Stimulated activated CD8-positive, alpha-beta memory T cell treated with anti-CD3 and anti-CD28 coated beads, Interleukin-15, amount 100 ng/mL, for 24 hours (primary cell): ENCODE data around the gene ARHGAP42.

Source experiments
- DNase-seq: peaks from one replicate; pipeline ENCODE4 v3.0.0-alpha.2; 2020; ENCODE audit warnings: low read depth

The ARHGAP42 gene

DNA sequence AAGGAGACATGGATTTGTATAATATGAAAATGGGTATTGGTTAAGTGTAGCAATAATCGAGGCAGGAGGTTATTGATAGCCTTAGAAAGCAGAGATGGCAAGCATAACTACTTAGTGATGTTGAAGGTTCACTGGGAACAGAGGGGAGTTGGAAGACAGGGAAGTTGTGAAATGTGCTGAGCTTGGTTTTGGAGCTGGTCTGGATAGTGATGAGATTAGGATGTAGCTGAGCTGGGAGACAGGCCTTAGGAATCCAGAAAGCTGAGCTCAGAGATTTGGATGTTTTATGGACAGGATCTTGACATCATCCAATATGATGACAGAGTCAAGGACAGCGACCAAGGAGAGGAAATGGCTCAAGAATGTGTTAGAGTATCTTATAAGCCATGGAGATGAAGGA lies 113.1 kb downstream of the ARHGAP42 start:
- no peak for DNase-seq

DNA sequence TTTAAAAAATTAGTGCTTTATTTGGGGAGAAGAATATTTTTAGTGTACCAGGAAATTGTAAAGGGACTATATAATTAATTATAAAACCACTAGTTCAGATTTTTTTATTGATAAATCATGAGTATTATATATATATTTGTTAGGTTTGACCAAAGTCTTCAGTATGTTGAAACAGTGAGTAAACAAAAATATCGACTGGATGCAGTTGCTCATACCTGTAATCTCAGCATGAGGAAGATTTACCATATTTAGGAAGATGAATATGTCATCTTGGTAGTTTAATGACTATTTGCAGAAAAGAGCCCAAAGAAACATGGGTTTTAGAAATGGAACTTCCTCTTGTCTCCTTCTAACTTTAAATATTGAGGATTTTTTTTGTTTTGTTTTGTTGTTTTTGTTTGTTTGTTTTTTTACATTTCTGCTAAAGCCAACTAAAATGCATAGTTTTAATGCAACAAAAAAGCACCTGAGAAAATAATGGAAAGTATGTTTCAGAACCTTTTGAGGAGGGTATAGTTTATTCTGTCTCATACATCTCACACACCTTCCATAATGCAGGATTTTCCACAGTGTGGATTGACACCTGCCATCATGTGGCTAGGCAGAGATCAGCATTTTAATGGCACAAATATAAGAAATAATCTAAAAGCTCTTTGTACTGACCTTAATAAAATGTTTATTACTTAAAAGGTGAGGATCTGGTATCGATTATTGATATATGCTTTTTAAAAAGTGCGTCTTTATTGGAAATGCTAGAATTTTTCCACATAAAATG lies 114.3 kb downstream of the ARHGAP42 start:
- no peak for DNase-seq

DNA sequence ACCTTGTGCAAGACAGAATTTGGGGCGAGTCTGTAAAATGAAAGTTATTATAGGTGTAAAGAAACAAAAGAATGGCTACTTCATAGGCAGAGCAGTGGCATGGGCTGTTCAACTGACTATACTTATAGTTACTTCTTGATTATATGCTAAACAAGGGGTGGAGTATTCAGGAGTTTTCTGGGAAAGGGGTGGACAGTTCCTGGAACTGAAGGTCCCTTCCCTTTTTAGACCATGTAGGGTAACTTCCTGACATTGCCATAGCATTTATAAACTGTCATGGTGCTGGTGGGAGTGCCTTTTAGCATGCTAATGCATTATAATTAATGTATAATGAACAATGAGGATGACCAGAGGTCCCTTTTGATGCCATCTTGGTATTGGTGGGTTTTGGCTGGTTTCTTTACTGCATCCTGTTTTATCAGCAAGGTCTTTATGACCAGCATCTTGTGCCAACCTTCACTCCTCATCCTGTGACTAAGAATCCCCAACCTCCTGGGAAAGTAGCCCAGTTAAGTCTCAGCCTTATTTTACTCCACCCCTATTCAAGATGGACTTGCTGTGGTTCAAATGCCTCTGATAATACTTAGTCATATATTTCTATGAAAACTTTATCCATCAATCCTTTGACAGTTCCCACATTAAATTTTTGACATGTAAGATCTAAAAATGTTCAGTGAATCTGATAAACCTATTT lies 118.6 kb downstream of the ARHGAP42 start:
- no peak for DNase-seq

DNA sequence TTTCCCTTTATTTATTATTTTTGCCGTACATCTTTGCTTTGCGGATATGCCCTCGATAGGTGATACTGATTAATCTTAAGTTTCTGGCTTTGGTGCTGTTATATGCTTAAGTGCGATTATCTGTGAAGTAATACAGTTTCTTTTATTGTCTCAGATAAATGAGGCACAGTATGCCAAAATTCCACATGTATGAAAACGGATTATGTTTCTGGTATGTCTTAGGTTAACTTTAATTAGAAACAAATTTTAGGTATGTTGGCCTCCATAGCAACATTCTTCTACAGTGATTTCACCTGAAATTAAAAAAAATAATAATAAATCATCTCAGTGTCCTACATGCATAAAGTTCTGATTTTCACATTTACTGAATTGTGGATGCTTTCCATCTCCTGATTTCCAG lies 119.2 kb downstream of the ARHGAP42 start:
- DNase-seq, result no peak

DNA sequence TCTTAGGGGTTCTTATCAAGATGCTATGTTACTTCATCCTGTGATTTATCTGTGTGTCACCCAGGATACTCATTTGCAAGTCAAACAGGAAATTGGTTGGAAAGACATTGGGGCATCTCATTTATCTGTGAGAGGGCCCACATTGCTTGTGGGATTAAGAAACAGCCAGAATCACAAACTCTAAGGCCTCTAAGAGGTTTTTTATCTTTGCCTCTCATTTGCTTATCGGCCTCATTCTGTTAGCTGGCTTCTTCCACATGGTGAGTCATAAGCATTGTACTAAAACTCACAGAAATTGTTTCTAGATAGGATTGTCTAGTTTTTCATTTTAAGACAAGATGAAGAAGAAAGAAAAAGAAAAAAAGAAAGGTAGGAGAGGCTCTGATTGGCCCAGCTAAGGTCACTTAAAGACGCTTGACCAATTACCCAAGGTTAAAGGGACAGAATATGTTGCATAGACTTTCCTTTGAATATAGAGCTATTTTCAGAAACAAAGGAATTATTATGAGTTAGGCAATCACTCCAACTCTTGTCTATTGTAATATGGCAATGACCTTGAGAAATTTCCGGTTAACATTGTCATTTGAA lies 121.9 kb downstream of the ARHGAP42 start:
- no peak for DNase-seq

DNA sequence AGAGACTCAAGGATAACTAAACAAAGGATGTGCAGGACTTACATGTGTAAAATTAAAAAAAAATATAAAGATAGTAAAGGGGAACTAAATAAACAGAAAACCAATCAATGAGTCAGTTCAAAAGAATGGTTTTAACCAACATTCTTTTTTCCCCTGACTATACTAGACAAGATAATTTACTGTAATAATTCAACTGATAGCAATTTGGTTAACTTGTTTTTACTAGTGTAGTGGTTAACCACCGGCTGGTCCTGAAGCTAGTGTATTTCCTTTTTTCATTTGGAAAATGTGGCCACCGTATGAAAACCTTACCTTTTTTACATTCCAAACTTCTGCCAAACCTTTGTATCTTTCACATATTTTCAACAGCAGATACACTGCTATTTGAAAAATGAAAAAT lies 123.1 kb downstream of the ARHGAP42 start:
- DNase-seq, result no peak

DNA sequence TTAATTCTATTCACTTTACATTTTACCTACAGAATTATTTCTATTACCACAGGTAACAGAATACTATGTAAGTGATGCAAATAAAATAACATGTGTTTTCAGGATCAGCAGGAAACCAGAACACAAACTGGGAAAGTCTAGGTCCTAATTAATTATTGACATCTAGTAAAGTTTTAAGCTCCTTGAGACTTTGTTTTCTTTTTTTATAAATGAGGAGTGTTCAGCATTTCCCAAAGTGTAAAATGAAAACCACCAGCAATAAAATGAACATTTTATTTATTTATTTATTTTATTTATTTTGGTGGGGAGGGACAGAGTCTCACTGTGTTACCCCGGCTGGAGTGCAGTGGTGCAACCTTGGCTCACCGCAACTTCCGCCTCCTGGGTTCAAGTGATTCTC lies 123.6 kb downstream of the ARHGAP42 start:
- DNase-seq, result no peak

DNA sequence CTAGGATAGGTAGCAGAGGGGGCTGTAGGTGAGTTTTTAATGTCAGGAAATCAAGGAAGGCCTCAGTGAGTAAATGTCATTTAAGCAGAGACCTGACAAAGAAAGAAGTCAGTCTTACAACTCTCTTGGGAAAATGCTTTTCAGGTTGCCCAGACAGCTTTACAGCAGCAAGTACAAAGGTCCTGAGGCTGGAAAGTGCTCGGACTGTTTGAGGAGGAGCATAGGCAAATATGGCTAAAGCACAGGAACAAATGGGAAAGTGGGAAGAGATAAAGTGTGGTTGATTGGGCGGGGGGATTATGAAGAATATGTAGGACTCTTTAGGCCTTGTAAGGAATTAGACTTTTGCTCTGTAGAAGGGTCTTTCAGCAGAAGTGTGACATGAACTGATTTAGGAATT lies 125.4 kb downstream of the ARHGAP42 start:
- DNase-seq, result no peak

DNA sequence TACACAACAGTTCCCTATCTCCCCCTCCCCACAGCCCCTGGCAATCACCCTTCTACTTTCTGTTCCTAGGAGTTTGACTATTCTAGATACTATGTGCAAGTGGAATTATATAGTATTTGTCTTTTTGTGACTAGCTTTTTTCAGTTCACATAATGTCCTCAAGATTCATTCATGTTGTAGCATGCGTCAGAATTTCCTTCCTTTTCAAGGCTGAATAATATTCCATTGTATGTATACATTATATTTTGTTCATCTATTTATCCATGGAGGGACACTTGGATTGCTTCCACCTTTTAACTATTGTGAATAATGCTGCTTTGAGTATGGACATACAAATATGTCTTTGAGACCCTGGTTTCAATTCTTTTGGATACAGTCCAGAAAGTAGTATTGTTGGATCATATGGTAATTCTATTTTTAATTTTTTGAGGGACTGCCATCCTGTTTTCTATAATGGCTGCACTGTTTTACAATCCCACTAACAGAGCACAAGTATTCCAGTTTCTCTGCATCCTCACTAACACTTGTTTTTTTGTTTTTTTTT lies 128.8 kb downstream of the ARHGAP42 start:
- no peak for DNase-seq

DNA sequence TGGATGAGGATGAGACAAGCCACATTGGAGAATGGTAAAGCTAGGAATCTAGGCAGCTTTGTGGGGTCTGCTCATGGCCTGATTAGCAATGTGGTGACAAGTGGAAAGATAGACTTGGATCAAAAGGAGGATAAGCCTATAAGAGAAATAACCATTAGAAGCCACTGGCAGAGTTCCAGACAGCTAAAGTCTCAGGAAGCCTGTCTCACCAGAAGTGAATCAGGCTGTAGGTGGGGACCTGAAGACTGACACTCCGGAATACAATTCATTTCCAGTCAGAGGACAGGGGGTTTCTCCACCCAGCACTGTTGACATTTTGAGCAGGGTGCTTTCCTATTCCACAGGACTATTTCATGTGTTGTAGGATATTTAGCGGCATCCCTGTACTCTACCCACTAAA lies 129.7 kb downstream of the ARHGAP42 start:
- no peak for DNase-seq

DNA sequence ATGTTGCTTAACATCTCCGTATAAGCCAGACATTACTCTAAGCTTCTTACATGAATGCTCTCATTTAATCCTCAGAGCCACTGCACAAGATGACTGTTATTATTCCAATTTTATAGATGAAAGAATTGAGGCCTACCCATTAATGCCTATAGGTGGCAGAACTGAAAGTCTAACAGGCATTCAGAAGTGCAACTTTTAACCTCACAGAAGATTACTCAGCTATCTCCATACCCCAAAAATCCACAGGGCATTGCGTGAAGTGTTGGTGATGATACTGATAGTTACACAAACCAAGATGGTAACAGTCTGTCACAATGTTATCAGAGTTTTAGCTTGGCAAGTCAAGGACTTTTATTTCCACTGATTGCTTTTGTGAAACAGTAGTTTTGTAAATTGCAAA lies 130.5 kb downstream of the ARHGAP42 start:
- DNase-seq, result no peak

DNA sequence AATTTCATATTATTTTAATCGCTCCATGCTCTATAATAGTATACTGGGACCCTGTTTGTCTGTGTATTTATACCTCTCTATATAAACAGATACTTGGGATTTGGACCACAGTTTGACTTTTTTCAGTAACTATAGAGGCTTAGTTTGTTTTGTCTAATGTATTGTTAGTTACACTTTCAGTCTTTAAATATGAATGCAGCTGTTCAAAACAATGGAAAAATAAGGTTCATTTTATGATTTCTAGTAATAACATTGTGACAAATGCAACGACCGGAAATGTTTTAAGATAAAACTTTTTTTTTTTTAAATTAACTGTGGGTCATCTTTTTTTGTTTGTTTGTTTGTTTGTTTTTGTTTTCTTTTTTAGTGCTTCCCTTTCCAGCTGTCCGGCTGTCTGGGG lies 133.5 kb downstream of the ARHGAP42 start:
- DNase-seq, result no peak

DNA sequence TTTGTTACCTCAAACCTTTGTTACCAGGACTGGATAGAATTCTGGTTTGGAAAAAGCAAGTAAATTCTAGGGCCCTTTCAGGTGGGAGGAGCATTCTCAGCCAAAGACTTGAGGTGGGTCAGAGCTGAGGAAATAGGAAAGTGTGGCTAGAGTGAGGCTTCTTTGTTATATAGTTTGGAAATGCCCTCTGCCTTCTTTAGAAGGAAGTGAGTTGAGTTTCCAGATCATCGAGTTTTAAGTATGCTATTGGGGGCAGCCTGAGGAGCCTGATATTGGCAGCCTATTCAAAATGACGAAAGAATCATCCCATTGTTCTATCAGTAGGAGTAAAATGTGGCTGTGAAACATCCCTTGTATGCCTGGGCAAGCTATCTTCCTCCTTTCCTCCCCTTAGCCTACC lies 134.1 kb downstream of the ARHGAP42 start:
- no peak for DNase-seq

DNA sequence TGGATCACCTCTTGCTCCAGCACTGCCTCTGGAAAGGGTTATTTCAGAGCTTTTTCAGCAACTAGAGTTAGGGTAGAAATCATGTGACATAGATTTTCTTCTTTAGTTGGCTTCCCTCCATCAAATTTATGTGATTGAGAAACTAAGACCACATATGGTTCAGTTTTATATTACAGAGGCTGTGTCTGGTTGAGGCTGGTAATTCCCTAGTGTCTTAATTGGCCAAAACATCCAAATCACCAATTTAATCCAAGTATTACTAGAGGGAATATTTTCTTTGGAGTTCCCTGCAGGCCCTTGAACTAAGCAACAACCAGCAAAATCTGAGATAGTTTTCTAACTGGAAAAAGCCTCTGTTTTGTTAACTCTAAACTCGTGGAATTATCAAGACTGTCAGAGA lies 136.3 kb downstream of the ARHGAP42 start:
- no peak for DNase-seq

DNA sequence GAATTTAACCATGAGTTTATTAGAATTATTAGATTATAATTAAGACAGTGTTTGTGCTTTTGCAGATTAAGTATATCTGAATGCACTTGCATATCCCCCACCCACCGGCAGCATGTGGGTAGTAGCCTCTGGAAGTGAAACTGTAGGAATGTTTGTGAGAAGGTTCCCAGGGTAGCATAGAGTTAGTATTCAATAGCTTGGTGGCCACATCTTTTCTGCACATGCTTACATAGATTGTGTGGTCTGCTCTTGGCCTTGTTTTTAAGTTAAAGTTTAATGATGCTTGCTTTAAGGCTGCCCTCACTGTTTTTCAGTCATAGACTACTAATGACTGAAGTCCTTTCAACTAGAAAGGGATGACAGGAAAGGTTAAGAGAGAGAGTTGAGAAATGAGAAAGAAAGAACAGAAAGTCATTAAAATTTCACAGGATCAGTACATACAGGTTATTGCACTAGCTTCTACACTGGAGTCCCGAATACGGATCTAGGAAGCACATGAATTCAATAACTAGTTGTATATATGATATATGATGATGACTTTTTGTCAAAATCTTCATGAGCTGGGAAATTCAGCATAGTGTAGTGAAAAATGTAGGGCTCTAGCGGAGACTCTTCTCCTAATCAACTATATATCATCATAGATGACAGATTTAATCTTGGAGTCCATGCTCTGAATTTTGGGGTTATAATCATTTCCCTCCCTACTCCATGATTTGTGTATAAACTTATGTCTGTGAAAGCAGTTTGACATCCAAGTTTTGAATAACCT lies 137.1 kb downstream of the ARHGAP42 start:
- DNase-seq, result no peak

DNA sequence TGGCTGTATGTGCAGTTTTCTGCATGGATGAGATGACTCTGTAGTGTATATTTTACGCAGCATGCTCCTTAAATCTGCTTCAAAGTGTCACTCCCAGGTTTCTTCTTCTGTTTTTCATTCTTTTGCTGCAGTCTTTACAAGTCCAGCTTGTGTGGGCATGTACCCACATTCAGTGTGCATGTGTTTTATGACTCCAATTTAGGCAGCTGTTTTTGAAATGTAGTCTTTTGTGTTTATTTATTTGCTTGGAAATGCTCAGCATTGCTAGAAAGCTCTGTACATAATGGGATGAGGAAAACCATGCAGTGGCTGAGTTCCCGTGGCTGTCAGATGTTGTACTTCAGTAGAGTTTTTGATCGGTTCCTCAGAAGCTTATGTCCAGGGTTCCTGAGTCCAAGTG lies 138.5 kb downstream of the ARHGAP42 start:
- no peak for DNase-seq

DNA sequence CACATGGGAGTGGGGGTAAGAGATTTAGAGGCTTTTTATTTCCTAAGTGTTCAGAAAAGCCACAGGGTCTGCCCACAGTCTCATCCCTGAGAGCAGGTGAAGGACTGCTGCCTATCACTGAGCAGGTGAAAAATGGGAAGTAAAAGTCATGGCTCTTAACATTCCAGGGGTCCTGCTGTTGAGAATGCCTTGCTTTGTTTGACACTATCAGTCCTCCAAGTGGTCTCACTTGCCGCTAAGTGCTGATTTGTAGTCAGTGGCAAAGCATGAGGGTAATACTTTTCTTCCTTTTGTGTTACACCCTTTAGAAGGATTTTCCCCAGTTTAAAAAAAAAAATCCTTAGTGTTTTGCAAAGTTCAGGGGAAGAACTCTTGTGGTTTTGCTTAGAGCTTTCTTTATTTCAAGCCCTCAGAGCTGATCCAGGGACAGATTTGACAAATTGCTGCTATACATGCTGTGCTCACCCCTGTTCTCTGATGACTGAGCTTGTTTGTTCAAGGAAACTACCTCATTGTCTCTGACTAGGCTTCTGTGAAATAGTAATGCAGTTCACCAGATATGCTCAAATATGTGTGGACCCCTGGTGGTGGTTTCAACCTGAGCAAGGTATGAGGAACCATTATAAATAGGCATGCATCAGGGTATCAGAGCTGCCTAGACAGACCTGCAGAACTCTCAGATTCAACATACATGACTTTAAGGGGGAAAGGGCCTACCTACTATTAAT lies 141.0 kb downstream of the ARHGAP42 start:
- no peak for DNase-seq

DNA sequence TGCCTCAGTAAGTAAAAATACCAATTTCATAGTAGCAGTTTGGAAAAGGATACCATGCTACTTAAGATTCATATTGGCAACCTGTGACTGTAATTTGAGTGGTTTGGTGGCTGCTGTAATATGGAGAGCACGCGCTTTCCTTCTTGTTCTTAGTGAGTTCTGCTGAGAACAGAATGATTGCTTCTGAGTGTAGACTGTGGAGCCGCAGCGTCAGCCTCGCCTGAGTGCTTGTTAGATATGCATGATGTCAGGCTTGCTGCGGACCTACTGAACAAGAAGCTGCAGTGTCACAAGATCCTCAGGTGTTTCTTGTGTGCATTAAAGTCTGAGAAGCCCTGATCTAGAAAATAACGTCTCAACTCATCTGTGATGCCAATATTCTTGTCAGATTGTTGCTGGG lies 143.2 kb downstream of the ARHGAP42 start:
- DNase-seq, result no peak

DNA sequence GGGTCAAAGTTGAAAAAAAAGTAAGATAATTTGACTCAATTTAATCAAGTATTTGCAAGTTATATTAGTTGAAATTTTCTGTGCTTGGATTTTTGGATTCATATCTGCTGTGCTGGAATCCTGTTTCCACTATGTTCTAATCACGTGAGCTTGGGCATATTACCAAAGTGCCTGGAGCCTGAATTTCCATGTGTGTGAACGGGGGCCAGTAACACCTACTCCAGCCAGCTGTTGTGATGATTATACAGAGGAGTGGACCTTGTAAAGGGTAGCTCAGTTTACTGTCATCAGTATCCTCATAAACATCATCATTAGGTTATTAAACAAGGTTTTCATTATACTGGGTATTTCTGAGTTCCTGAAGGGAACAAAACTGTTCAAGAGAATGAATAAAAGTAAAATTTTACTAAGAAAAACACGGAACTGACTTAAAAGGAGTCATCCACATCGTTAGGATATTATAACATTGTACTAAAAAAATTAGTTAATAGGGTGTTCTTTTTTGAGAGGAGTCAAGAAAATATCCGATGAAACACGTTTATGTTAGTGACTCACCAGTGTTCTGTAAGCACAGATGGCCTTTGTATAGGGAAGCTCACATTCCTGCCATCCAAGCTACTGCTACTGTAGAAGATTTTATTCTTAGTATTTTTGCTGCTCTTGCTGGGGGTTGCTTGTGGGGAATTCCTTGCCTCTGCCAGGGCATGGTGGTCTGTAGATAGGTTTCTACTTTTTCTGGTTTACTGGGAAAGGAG lies 144.1 kb downstream of the ARHGAP42 start:
- no peak for DNase-seq

DNA sequence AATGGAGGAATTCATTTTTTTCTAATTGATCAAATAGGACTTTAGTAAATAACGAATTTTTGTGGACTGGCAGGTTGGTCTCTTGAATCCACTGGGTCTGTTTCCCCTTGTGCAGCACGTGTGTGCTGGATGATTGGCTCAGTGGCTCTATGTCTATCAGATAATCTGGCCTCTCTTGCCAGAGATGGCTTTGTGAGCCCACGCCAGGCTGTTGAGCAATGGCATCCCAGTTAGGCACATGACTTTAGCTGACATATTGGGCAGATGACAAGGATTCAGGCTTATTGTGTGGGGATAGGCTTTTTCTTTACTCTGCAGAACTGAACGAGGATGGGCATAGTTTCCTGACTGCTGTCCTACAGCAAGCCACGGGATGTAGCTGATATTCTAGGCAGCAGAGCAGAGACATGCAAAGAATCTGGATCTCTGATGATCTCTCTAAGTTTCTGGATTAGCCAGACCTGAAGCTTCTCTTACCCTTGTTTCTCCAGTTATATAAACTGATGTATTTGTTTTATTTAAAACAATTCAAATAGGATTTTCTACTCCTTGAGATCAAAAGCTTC lies 144.9 kb downstream of the ARHGAP42 start:
- no peak for DNase-seq

DNA sequence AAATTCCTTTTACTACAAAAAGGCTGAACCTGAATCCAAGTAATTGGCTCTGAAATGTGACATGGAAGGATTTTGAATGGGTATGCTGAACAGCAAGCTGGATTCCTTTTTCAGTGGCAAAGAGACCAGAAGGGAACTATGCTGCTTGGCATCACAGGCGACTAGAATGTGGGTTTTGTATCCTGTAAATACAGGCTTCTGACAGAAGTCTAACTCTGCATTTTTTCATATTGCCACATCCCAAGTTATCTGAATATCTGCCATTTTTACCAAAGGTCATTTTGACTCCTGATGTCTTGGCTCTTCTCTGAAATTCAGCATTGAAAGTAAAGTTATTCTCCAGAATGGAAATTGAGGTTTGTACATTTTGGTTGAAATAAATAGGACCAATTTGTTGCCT lies 145.7 kb downstream of the ARHGAP42 start:
- no peak for DNase-seq
